Measurements from ENCODE around the gene TRIM17. TPM values are rescaled to one million over a fixed set of nuclear protein-coding genes. Genes with fewer than 3 reads are reported as not detected.
A peak's percentile ranks its signal among the peaks of the same experiment; 100 is the strongest.

The TRIM17 gene
- polyA plus RNA-seq, 1 donor (not counting 4 experiments of a cell fraction or from before 2014, with no cell fraction given), result 0.24 TPM

DNA sequence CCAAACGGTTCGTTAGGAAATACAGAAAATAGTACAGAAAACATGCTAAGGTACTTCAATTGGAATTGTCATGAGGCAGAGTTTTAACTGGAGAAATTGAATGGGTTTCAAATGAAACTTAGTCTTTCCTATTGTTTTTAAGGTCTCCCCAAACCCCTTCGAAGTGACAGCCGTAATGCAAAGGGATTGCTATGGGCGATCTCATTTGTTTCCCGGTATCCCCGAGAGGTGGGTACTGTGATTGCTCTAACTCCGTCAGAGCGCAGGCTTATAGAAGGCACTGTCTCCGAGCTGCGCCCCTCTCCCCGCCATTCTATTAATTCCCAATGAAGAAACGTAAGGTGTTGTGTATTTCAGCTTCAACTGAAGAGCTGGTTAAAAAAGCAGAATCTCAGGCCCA is 48.5 kb upstream of the TRIM17 start:
- no peak overlapping the region for H3K27ac ChIP-seq (ENCODE audit: control insufficient read depth, insufficient read depth, low read length)
- no peaks in the 10 kb centered on the region for H3K9me3 ChIP-seq (ENCODE audit: control insufficient read depth, low read depth, low read length)
- no peaks in the 10 kb centered on the region for H3K36me3 ChIP-seq (ENCODE audit: control insufficient read depth in 2 of 2, extremely low read depth in 1 of 2, insufficient read depth in 2 of 2, low read length in 2 of 2)
- H3K4me1 ChIP-seq (ENCODE audit: control insufficient read depth, extremely low read depth, insufficient read depth, low read length), result peaks cover 4% of the 10 kb centered on the region
- no peak overlapping the region for H3K9ac ChIP-seq (ENCODE audit: control insufficient read depth, extremely low read depth, insufficient read depth, low read length)
- no peak for TF ChIP-seq EZH2 (IDR thresholded peaks at IDR 0.05; ENCODE audit: low read length)
- TF ChIP-seq, protein P1, sequence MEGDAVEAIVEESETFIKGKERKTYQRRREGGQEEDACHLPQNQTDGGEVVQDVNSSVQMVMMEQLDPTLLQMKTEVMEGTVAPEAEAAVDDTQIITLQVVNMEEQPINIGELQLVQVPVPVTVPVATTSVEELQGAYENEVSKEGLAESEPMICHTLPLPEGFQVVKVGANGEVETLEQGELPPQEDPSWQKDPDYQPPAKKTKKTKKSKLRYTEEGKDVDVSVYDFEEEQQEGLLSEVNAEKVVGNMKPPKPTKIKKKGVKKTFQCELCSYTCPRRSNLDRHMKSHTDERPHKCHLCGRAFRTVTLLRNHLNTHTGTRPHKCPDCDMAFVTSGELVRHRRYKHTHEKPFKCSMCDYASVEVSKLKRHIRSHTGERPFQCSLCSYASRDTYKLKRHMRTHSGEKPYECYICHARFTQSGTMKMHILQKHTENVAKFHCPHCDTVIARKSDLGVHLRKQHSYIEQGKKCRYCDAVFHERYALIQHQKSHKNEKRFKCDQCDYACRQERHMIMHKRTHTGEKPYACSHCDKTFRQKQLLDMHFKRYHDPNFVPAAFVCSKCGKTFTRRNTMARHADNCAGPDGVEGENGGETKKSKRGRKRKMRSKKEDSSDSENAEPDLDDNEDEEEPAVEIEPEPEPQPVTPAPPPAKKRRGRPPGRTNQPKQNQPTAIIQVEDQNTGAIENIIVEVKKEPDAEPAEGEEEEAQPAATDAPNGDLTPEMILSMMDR (optimal IDR thresholded peaks at IDR 0.05 in 1 of 3, IDR thresholded peaks at IDR 0.05 in 1 of 3, conservative IDR thresholded peaks at IDR 0.05 in 1 of 3; ENCODE audit: extremely low read depth in 1 of 3, insufficient read depth in 2 of 3, low read length in 3 of 3), result no peak
- peaks cover 74% of the 10 kb centered on the region for H3K27me3 ChIP-seq (ENCODE audit: control insufficient read depth, extremely low read depth, insufficient read depth, low read length)
- dilution Hi-C loops (cut with MboI; ENCODE audit: extremely low pct_ligation_motif_present, low sequenced_read_pairs), result no loop called here
- peak overlapping the region; percentile 58 for H3K4me2 ChIP-seq (ENCODE audit: control insufficient read depth, extremely low read depth, insufficient read depth, low read depth, low read length)
- no peak for FAIRE-seq
- H3K79me2 ChIP-seq (ENCODE audit: control insufficient read depth, insufficient read depth, low read length), result no peaks in the 10 kb centered on the region
- H3K4me3 ChIP-seq (ENCODE audit: control insufficient read depth in 2 of 3, extremely low read depth in 1 of 3, insufficient read depth in 2 of 3, low read depth in 1 of 3, low read length in 3 of 3), result no peak overlapping the region
- no peaks in the 10 kb centered on the region for H4K20me1 ChIP-seq (ENCODE audit: control insufficient read depth, extremely low read depth, insufficient read depth, low read length)
- H2AFZ ChIP-seq (ENCODE audit: control insufficient read depth, low read length), result no peak overlapping the region
- H3K9me1 ChIP-seq (ENCODE audit: control insufficient read depth, extremely low read depth, insufficient read depth, low read length), result no peaks in the 10 kb centered on the region
- no peak for DNase-seq (ENCODE audit: low read depth, low spot score)

DNA sequence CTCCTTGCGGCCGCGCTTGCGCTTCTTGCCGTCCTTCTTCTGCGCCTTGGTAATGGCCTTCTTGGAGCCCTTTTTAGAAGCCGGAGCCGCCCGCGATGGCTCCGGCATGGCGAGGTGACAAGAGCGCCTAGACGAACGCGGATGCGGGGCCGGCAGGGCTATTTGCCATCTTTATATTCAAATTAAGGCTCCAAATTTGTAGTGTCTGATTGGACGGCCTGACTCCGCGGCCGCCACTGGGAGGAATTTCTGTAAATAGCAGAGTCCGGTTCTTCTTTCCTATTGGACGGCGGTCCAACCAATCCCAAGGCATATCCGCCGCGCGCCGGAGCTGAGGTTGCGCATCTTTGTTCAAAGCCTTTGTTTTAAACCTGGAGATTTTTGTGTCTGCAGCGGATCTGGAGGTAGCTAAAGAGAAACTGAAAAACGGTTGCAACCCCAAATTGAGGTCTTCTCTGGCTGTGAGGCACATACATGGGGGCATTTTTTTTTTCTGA is 47.9 kb upstream of the TRIM17 start:
- Histone ChIP-seq H3K4me2 (ENCODE audit: control insufficient read depth, extremely low read depth, insufficient read depth, low read depth, low read length) (peak overlapping the region; percentile 58), H3K79me2 (ENCODE audit: control insufficient read depth, insufficient read depth, low read length) (no peaks in the 10 kb centered on the region), H3K36me3 (ENCODE audit: control insufficient read depth in 2 of 2, extremely low read depth in 1 of 2, insufficient read depth in 2 of 2, low read length in 2 of 2) (no peaks in the 10 kb centered on the region), H3K4me3 (ENCODE audit: control insufficient read depth in 2 of 3, extremely low read depth in 1 of 3, insufficient read depth in 2 of 3, low read depth in 1 of 3, low read length in 3 of 3) (peak overlapping the region in 1 of 3 experiments; percentile 34), H3K9me1 (ENCODE audit: control insufficient read depth, extremely low read depth, insufficient read depth, low read length) (no peaks in the 10 kb centered on the region), H3K27me3 (ENCODE audit: control insufficient read depth, extremely low read depth, insufficient read depth, low read length) (peaks cover 70% of the 10 kb centered on the region), H3K27ac (ENCODE audit: control insufficient read depth, insufficient read depth, low read length) (no peak overlapping the region), H3K4me1 (ENCODE audit: control insufficient read depth, extremely low read depth, insufficient read depth, low read length) (peaks cover 6% of the 10 kb centered on the region), H3K9ac (ENCODE audit: control insufficient read depth, extremely low read depth, insufficient read depth, low read length) (no peak overlapping the region), H3K9me3 (ENCODE audit: control insufficient read depth, low read depth, low read length) (no peaks in the 10 kb centered on the region), H2AFZ (ENCODE audit: control insufficient read depth, low read length) (no peak overlapping the region), H4K20me1 (ENCODE audit: control insufficient read depth, extremely low read depth, insufficient read depth, low read length) (no peaks in the 10 kb centered on the region)
- DNase-seq (ENCODE audit: low read depth, low spot score), result no peak
- FAIRE-seq, result no peak
- peak; percentile 41 for TF ChIP-seq EZH2 (IDR thresholded peaks at IDR 0.05; ENCODE audit: low read length)
- TF ChIP-seq, protein P1 (optimal IDR thresholded peaks at IDR 0.05 in 1 of 3, IDR thresholded peaks at IDR 0.05 in 1 of 3, conservative IDR thresholded peaks at IDR 0.05 in 1 of 3; ENCODE audit: extremely low read depth in 1 of 3, insufficient read depth in 2 of 3, low read length in 3 of 3), result no peak
- dilution Hi-C loops (cut with MboI; ENCODE audit: extremely low pct_ligation_motif_present, low sequenced_read_pairs), result no loop called here
